GM10266 (cell line): ENCODE measurements around the gene RNASEH2C.

Experiments
- DNase-seq: peaks from one replicate; pipeline ENCODE4 v3.0.0; 2012; ENCODE audit errors: extremely low spot score
- TF ChIP-seq, protein P1 (sequence below): IDR thresholded peaks from 2 replicates; pipeline ENCODE4 v1.5.1; 2012; ENCODE audit warnings: mild to moderate bottlenecking, low read depth; ENCODE audit not compliant: control insufficient read depth, insufficient read depth; ENCODE audit errors: missing control alignments

Gene RNASEH2C

GRCh38 chr11:65716774-65717405, 3.7 kb downstream of the RNASEH2C start:
- DNase-seq: no peak
- TF ChIP-seq, protein P1, sequence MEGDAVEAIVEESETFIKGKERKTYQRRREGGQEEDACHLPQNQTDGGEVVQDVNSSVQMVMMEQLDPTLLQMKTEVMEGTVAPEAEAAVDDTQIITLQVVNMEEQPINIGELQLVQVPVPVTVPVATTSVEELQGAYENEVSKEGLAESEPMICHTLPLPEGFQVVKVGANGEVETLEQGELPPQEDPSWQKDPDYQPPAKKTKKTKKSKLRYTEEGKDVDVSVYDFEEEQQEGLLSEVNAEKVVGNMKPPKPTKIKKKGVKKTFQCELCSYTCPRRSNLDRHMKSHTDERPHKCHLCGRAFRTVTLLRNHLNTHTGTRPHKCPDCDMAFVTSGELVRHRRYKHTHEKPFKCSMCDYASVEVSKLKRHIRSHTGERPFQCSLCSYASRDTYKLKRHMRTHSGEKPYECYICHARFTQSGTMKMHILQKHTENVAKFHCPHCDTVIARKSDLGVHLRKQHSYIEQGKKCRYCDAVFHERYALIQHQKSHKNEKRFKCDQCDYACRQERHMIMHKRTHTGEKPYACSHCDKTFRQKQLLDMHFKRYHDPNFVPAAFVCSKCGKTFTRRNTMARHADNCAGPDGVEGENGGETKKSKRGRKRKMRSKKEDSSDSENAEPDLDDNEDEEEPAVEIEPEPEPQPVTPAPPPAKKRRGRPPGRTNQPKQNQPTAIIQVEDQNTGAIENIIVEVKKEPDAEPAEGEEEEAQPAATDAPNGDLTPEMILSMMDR: no peak

GRCh38 chr11:65716302-65716701, 4.3 kb downstream of the RNASEH2C start:
- DNase-seq: no peak
- TF ChIP-seq, protein P1: no peak

GRCh38 chr11:65714433-65714832, 6.2 kb downstream of the RNASEH2C start:
- TF ChIP-seq, protein P1: no peak
- DNase-seq: no peak

GRCh38 chr11:65713212-65713969, 7.2 kb downstream of the RNASEH2C start:
- DNase-seq: no peak
- TF ChIP-seq, protein P1: no peak

DNA sequence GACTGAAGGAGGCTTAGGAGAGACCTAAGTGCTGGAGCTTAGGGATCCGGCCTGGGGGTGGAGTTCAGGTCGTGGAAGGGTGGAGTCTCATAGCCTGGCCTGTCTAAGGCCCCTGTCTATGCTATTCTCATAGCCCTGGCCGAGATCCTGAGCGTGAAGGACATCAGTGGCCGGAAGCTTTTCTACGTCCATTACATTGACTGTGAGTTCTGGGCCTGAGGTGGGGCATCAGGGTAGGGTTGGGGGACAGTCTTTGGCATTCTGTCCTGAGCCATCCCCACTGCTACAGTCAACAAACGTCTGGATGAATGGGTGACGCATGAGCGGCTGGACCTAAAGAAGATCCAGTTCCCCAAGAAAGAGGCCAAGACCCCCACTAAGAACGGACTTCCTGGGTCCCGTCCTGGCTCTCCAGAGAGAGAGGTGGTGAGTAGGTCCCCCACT, 7.9 kb downstream of the RNASEH2C start:
- no peak for DNase-seq
- TF ChIP-seq, protein P1: no peak

DNA sequence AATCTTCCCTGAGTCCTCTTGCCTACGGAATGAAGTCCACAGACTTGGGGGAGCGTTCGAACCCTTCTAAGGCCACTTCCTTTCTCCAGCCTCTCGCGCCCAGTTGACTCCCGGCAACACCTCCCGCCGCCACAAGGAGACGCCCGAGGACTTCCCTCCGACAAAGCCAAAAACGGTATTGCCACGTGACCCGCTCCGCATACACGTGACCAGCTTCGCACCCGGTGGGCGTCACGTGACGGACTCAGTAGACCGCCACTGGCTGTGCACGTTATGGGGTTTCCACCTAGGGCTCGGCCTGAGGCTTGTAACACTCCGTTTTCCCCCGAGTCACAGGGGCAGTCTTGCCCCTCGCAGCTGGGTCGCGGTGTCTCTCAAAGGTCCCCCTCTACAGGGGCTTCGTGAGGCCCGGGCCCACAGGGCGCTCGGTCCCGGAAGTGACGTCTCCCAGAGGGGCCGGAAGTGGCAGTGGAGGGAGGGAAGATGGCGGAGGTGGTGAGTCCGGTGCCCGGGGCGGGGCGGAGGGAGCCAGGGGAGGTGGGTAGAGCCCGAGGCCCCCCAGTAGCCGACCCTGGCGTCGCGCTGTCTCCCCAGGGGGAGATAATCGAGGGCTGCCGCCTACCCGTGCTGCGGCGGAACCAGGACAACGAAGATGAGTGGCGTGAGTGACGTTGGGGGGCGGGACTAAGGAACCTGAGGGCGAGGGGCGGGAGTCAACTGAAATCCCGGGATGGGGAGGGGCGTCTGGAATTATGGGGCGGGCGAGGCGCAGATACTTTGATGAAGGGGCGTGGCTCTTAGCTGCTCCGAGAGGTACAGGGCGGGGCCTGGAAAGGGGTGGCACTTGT, 8.6 kb downstream of the RNASEH2C start, which contains the start of gene KAT5:
TSS of gene KAT5 (plus strand) at position 468 of the 848 bp plus-strand sequence. CDS start at position 484, 16 bp downstream.
- DNase-seq: peak; percentile 89
- TF ChIP-seq, protein P1: peak; percentile 98
